ENCODE measurements around the gene PRDM16. TPM values are rescaled to one million over a fixed set of nuclear protein-coding genes. Genes with fewer than 3 reads are reported as not detected.

PRDM16 gene
- total RNA-seq, 1 donor from 2014 or later: 0.43 TPM

DNA sequence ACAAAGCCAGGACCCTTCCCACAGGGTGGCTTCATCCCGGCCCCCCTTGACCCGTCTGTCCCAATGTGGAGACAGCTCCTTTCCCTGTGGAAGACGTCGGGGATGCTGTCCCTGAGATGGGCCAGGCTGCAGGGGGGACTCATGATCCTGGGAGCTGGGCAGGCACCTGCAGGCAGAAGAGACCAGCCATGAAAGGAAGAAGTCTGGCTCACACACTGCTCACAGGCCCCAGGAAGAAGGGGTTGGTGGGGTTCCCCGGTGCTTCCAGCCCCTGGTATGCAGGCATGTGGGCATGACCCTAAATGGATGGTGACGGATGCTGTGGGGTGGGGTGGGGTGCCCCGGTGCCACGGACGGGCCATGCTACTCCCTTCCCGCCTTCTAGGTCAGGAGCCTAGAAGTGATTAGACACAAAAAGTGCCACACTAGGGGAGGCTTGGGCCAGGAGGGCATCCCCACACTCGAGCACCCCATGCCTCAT is 39.5 kb upstream of the PRDM16 start:
- Histone ChIP-seq H3K79me2 (ENCODE audit: insufficient read depth, low read length) (no peaks in the 10 kb centered on the region), H2AFZ (ENCODE audit: low read depth, low read length) (no peak overlapping the region), H4K20me1 (ENCODE audit: insufficient read depth, low read length) (no peaks in the 10 kb centered on the region), H3K9ac (ENCODE audit: low read length) (no peak overlapping the region), H3K27me3 (ENCODE audit: insufficient read depth, low read length) (no peaks in the 10 kb centered on the region), H3K4me2 (ENCODE audit: low read length) (no peak overlapping the region), H3K36me3 (ENCODE audit: insufficient read depth, low read length) (no peaks in the 10 kb centered on the region), H3K4me3 (ENCODE audit: insufficient read depth, low read depth, low read length) (no peak overlapping the region), H3K4me1 (ENCODE audit: insufficient read depth, low read length) (no peaks in the 10 kb centered on the region), H3K27ac (ENCODE audit: low read depth, low read length) (no peak overlapping the region), H3K9me3 (ENCODE audit: insufficient read depth, low read depth, low read length) (peaks cover 10% of the 10 kb centered on the region)
- TF ChIP-seq CTCF (IDR thresholded peaks at IDR 0.05; ENCODE audit: insufficient read depth, low read depth, low read length) (no peak), EZH2 (IDR thresholded peaks at IDR 0.05; ENCODE audit: insufficient read depth, low read length) (no peak)
- H3K4me1 Mint-ChIP-seq (ENCODE audit: low read depth, unreplicated experiment): no peaks in the 10 kb centered on the region
- no peak overlapping the region for H3K27ac Mint-ChIP-seq (ENCODE audit: unreplicated experiment)
- H3K4me3 Mint-ChIP-seq (ENCODE audit: unreplicated experiment): no peak overlapping the region
- H3K27me3 Mint-ChIP-seq (ENCODE audit: low read depth, unreplicated experiment): peaks cover 38% of the 10 kb centered on the region
- no peak for FAIRE-seq
- H3K9me3 Mint-ChIP-seq (ENCODE audit: unreplicated experiment): peaks cover under 1% of the 10 kb centered on the region
- H3K36me3 Mint-ChIP-seq (ENCODE audit: low read depth, unreplicated experiment): no peaks in the 10 kb centered on the region
- DNase-seq (ENCODE audit: low read depth): no peak

DNA sequence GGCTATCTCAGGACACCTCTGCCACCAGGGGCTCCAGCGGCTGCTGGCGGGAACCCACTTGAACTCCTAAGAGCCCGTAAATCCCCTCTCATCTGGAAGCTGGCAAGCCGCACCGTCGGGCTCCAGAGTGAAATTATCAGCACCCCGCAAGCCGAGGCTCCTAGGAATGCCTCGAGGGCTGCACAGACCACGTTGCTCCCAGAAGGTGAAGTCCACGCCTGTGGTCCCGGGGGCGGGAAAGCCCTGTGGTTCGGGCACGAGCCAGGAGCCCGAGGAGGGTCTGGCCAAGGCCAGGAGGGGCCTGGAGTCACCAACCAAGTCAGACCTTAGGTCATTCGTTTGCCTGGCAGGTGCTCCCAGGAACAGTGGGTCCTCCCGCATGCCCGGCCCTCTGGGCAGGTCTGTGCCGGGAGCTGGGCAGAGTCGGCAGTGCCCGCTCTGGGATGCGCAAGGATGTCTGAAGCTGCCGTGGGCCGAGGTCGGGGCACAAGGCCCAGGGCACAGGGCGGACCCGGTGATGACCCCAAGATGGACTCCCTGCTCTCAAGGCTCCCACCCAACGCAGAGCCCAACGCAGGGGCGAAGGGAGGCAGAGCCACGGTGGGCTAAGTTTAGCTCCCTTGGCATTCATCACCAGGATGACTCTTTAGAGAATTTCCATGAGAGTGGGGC is 38.9 kb upstream of the PRDM16 start:
- H3K4me3 Mint-ChIP-seq (ENCODE audit: unreplicated experiment): no peak overlapping the region
- H3K27ac Mint-ChIP-seq (ENCODE audit: unreplicated experiment): no peak overlapping the region
- H3K27me3 Mint-ChIP-seq (ENCODE audit: low read depth, unreplicated experiment): peaks cover 41% of the 10 kb centered on the region
- Histone ChIP-seq H2AFZ (ENCODE audit: low read depth, low read length) (no peak overlapping the region), H3K9ac (ENCODE audit: low read length) (no peak overlapping the region), H3K4me2 (ENCODE audit: low read length) (no peak overlapping the region), H3K27ac (ENCODE audit: low read depth, low read length) (no peak overlapping the region), H3K27me3 (ENCODE audit: insufficient read depth, low read length) (no peaks in the 10 kb centered on the region), H3K36me3 (ENCODE audit: insufficient read depth, low read length) (no peaks in the 10 kb centered on the region), H3K9me3 (ENCODE audit: insufficient read depth, low read depth, low read length) (peaks cover 10% of the 10 kb centered on the region), H3K4me3 (ENCODE audit: insufficient read depth, low read depth, low read length) (no peak overlapping the region), H3K79me2 (ENCODE audit: insufficient read depth, low read length) (no peaks in the 10 kb centered on the region), H3K4me1 (ENCODE audit: insufficient read depth, low read length) (no peaks in the 10 kb centered on the region), H4K20me1 (ENCODE audit: insufficient read depth, low read length) (no peaks in the 10 kb centered on the region)
- no peaks in the 10 kb centered on the region for H3K9me3 Mint-ChIP-seq (ENCODE audit: unreplicated experiment)
- H3K36me3 Mint-ChIP-seq (ENCODE audit: low read depth, unreplicated experiment): no peaks in the 10 kb centered on the region
- no peak for TF ChIP-seq CTCF (IDR thresholded peaks at IDR 0.05; ENCODE audit: insufficient read depth, low read depth, low read length)
- no peak for DNase-seq (ENCODE audit: low read depth)
- H3K4me1 Mint-ChIP-seq (ENCODE audit: low read depth, unreplicated experiment): no peaks in the 10 kb centered on the region
- FAIRE-seq: no peak

DNA sequence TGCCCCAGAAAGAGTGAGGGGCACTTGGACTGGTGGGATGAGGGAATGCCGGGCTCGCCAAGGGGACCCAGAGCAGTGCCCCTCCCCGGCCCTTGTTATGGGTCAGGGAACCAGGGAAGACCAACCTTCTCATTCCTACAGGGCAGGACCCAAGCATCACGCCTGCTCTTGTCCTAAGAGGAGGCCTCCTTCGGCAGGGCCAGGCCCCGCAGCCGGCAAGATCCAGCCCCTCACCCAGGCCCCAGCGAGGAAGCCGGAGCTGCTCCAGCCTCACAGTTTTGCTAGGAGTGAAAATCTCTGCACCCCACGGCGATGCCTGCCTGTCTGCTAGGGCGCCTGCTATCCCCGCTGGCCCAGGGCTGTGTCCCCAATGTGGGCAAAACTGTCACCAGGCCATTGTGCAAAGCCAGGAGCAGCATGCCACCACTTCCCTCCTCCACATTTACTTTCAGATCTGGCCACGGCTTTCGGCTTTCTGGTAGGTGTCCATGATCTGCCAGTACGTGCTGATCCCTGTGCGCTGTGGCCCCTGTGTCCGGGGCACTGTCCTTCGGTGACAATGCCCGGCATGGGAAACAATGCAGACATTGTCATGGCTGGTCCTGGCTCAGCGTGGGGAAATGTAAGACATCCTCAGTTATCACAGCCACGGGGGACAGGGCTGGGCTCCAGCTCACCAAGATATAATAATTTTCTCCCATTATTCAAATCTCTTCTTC is 38.2 kb upstream of the PRDM16 start:
- no peaks in the 10 kb centered on the region for H3K4me1 ChIP-seq (ENCODE audit: insufficient read depth, low read length)
- peaks cover 9% of the 10 kb centered on the region for H3K9me3 ChIP-seq (ENCODE audit: insufficient read depth, low read depth, low read length)
- Mint-ChIP-seq H3K27ac (ENCODE audit: unreplicated experiment) (no peak overlapping the region), H3K27me3 (ENCODE audit: low read depth, unreplicated experiment) (peaks cover 46% of the 10 kb centered on the region), H3K9me3 (ENCODE audit: unreplicated experiment) (no peaks in the 10 kb centered on the region), H3K4me3 (ENCODE audit: unreplicated experiment) (no peak overlapping the region), H3K4me1 (ENCODE audit: low read depth, unreplicated experiment) (no peaks in the 10 kb centered on the region), H3K36me3 (ENCODE audit: low read depth, unreplicated experiment) (no peaks in the 10 kb centered on the region)
- no peaks in the 10 kb centered on the region for H3K79me2 ChIP-seq (ENCODE audit: insufficient read depth, low read length)
- no peak overlapping the region for H3K27ac ChIP-seq (ENCODE audit: low read depth, low read length)
- H3K4me2 ChIP-seq (ENCODE audit: low read length): no peak overlapping the region
- DNase-seq (ENCODE audit: low read depth) (no peak), FAIRE-seq (no peak)
- TF ChIP-seq CTCF (IDR thresholded peaks at IDR 0.05; ENCODE audit: insufficient read depth, low read depth, low read length) (no peak), EZH2 (IDR thresholded peaks at IDR 0.05; ENCODE audit: insufficient read depth, low read length) (no peak)
- H3K36me3 ChIP-seq (ENCODE audit: insufficient read depth, low read length): no peaks in the 10 kb centered on the region
- no peak overlapping the region for H3K9ac ChIP-seq (ENCODE audit: low read length)
- no peaks in the 10 kb centered on the region for H3K27me3 ChIP-seq (ENCODE audit: insufficient read depth, low read length)
- no peaks in the 10 kb centered on the region for H4K20me1 ChIP-seq (ENCODE audit: insufficient read depth, low read length)
- H2AFZ ChIP-seq (ENCODE audit: low read depth, low read length): no peak overlapping the region
- H3K4me3 ChIP-seq (ENCODE audit: insufficient read depth, low read depth, low read length): no peak overlapping the region

Measured in astrocyte (in vitro differentiated cells and primary cell).